Cardiac fibroblast (primary cell): Measurements from ENCODE around the gene ZNF333.

Experiments
- DNase-seq, 2 donors: peaks; one replicate each; pipeline versions ENCODE4 v3.0.0 to v3.0.0-alpha.2; 2010; ENCODE audit warnings: low read depth in 2 of 2
- H3K4me3 ChIP-seq, 2 donors: replicated peaks in 1 of 2; 1 replicate in 1 of 2; 2 replicates in 1 of 2; pipeline ENCODE4 v1.5.1; 2011; ENCODE audit warnings: low read depth in 2 of 2, low read length in 2 of 2, mild to moderate bottlenecking in 2 of 2, moderate library complexity in 1 of 2
- TF ChIP-seq, protein P1 (sequence below): IDR thresholded peaks from one replicate; pipeline ENCODE4 v1.5.1; 2011; ENCODE audit warnings: low read depth, mild to moderate bottlenecking, low read length, inconsistent platforms

ZNF333 gene

DNA sequence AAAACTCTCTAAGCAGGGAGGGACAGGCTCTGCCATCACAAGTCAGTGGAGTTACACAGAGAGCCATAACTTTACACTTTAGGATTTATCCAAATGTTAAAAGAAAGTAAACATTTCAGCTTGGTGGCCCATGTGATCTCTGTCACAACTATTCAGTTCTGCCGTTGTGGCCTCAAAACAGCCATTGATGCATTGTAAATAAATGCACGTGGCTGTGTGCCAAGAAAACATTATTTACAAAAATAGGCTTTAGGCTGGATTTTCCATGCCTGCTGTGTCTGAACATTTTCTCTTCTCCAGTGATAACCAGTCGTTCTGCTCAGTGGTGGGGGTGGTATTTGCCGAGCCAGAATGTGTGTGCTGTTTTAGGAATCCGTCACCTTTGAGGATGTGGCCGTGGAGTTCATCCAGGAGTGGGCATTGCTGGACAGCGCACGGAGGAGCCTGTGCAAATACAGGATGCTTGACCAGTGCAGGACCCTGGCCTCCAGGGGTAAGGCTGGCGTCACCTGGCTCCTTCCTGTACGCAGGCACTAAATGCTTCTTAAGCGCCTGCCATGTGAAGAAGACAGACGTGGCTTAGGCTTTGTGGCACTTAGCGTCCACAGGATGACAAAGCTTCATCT is 4.9 kb downstream of the ZNF333 start:
- TF ChIP-seq, protein P1, sequence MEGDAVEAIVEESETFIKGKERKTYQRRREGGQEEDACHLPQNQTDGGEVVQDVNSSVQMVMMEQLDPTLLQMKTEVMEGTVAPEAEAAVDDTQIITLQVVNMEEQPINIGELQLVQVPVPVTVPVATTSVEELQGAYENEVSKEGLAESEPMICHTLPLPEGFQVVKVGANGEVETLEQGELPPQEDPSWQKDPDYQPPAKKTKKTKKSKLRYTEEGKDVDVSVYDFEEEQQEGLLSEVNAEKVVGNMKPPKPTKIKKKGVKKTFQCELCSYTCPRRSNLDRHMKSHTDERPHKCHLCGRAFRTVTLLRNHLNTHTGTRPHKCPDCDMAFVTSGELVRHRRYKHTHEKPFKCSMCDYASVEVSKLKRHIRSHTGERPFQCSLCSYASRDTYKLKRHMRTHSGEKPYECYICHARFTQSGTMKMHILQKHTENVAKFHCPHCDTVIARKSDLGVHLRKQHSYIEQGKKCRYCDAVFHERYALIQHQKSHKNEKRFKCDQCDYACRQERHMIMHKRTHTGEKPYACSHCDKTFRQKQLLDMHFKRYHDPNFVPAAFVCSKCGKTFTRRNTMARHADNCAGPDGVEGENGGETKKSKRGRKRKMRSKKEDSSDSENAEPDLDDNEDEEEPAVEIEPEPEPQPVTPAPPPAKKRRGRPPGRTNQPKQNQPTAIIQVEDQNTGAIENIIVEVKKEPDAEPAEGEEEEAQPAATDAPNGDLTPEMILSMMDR = no peak
- no peak overlapping the region for H3K4me3 ChIP-seq
- DNase-seq = no peak

- no peak for DNase-seq
- no peak overlapping the region for H3K4me3 ChIP-seq
- TF ChIP-seq, protein P1 = no peak
These were observed 5.6 kb downstream of the ZNF333 start for GRCh38 chr19:14695471-14695870.

- no peak for DNase-seq
- H3K4me3 ChIP-seq = no peak overlapping the region
- TF ChIP-seq, protein P1 = no peak
These were observed 9.8 kb downstream of the ZNF333 start for GRCh38 chr19:14699641-14700040.

DNA sequence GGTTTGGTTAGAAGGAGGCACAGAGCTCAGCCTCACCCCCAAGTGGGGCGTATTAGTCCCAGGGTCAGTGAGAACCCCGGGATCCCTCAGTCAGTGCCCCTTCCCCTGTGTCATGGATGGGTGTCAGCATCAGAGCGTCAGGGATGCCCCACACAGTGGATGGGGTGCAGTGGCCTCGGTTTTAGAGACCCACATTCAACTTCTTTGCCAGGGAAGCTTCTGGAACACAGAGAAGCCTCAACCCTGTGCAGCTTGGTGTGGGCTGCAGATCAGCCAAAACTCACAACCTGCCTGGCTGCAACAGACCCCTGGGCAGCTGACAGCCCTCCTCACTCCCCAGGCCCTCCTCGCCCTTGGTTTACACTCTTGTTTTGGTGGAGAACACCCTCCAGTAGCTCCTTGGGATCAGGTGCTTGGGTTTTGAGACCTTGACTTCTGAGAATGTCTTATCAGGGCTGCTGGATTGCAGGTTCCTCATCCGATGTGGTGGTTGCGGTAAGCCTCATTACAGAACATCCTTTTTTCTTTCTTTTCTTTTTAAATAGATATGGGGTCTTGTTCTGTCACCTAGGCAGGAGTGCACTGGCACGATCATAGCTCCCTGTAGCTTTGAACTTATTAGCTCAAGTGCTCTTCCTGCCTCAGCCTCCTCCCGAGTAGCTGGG is 11.0 kb downstream of the ZNF333 start:
- TF ChIP-seq, protein P1 = no peak
- DNase-seq = no peak
- H3K4me3 ChIP-seq = no peak overlapping the region

GRCh38 chr19:14703833-14704232 is 14.0 kb downstream of the ZNF333 start:
- no peak overlapping the region for H3K4me3 ChIP-seq
- TF ChIP-seq, protein P1 = no peak
- no peak for DNase-seq

DNA sequence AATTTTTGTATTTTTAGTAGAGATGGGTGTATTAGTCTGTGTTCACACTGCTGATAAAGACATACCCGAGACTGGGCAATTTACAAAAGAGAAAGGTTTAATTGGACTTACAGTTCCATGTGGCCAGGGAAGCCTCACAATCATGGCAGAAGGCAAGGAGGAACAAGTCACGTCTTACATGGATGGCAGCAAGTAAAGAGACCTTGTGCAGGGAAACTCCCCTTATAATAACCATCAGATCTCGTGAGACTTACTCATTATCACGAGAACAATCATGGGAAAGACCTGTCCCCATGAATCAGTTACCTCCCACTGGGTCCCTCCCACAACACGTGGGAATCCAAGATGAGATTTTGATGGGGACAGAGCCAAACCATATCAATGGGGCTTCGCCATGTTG is 14.6 kb downstream of the ZNF333 start:
- H3K4me3 ChIP-seq = no peak overlapping the region
- TF ChIP-seq, protein P1 = no peak
- no peak for DNase-seq
